HG03159 (cell line): ENCODE measurements around the gene GSTK1.
"Not testable (repeated sequence)": the region's sequence is repeated elsewhere in the genome, so short reads cannot be mapped to it uniquely, and the experiment has no call there.

Experiments
- ATAC-seq: cut with Tn5 transposase; IDR thresholded peaks from one replicate; pipeline ENCODE4 v1.9.1; 2021; ENCODE audit warnings: mild to moderate bottlenecking, moderate library complexity; ENCODE audit not compliant: unreplicated experiment

GSTK1 gene

DNA sequence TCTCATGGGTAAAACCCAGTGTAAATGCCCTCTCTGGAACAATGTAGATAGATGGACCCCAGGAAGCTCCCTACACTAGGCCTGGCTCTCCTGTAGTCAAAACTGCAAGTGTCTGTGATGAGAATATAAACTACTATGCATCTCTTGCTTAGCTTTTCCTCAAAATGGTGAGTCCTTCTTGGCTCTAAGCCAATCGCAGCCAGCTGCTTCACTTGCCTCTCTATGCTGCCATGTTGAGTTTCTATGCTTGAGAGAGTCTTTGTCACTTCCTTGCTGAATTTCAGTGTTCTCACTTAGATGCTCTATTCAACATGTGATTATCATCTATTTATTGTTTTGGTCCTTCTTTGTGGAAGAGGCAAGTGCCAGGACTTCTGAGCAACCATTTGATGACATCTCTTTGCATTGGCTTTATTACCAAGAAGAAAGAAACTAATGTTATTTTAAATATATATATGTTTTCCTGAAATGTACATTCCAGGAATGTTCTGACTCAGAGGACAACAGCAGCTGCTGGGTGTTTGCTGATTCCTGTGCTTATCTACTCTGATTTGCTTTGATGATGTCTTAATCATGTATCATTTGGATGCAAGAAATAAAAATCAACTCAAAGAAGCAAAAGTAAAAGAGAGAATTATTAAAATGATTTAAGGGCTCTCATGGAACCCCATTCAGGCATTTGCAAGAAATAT is 24.8 kb upstream of the GSTK1 start:
- ATAC-seq = no peak

DNA sequence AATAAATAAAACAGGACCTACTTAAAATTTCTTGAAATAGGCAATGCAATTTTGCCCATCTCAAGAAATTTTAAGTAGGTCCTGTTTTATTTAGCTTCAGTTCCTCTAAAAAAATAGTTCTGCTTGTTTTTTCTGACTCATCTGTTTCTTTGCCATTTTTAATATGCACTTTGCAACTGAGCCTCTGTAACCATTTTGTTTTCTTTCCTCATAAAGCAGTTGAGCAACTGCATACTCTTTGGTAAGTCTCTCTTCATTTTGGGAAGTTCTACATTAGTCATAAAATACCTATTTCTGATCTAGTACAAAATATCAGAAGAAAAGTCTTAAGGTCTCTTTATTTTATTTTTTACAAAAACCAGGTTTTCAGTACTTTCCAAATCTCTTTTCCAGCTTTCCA is 23.4 kb upstream of the GSTK1 start:
- no peak for ATAC-seq

DNA sequence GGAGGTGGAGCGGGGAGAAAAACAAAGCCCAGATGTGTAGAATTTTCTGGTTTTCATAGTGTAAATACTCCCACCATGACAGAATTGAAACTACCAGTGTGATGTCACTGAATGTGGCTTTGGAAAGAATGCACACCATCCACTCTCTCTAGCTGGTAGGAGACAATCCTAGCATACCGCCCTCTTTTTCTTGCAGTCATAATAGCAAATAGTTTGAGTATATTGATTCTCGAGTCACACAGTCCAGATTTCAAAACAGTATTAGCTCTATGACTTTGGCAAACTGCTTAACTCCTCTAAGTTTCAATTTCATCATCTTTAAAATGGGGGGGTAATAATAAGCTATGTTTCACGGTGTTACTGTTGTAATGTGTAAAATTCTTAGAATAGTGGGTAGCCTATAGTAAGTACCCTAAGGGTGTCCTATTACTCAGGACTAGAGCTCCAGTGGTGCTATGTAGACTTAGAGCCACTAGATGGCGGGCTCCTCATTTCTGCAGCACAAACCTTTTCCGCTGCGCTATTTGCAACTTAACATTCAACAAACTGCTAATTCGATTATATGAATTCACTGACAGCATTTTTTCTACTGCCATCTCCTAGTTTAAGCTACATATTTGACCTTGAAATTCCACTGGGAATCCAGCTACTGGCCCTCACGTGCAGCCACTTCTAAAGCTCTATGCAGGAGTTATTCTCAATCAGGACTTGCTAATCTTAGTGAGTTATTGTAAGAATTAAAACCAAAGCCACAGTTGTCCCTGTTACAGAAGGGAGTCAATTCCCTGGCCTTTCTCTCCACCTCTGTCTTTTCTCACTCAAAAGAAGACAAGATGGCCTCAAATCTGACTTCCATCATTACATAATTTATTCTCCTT is 22.7 kb upstream of the GSTK1 start:
- ATAC-seq = peak; percentile 91

DNA sequence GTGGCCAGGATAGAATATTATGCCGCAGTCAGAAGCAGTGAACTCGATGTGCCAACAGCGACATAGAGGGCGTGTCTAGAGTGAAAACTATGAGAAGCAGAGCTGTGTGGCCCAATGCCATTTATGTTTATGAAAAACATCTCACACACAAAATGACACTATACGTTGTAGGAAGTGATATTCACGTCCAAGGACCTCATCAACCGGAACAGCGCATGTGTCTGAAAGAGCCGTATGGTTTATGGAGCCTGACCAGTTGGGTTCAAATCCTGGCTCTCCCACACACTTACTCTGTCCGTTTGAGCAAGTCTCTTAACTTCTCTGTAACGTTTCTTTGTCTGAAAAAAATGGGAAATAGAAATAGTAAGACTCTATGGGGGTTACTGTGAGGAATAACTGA is 20.9 kb upstream of the GSTK1 start:
- no peak for ATAC-seq

DNA sequence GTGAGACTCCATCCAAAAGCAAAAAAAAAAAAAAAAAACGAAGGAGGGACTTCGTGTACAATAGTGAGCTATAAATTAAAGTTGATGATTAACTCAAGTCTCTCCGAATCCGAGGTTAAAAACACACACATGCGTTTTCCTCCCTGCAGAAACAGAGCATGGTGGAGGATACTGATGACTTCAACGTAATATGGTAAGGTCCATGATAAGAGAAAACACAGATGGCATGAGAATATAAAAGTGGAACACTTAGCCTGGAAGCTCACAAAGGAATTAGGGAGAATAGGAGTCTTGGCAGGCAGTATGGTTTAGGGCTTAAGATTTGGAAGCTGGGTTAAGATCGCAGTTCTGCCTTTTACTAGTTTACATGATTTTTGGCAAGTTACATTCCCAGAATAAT is 20.1 kb upstream of the GSTK1 start:
- ATAC-seq = no peak

DNA sequence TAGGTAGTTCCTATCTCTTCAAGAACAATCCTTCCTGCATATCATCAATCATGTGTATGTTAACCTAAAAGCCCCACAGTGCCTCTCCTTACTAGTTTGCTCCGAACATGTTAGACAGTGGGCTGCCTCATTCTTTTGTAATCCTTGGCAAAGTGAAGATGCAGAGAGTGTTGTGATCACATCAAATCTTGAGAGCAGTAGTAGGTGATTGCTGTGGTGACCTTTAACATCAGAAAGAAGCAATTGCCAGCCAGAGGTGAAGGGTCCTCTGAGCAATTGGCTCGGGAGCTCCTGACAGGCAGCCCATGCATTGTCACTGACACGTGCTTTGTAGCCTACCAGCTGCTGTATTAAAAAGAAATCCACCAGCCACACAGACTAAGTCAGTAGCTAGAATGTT is 19.6 kb upstream of the GSTK1 start:
- ATAC-seq = no peak

DNA sequence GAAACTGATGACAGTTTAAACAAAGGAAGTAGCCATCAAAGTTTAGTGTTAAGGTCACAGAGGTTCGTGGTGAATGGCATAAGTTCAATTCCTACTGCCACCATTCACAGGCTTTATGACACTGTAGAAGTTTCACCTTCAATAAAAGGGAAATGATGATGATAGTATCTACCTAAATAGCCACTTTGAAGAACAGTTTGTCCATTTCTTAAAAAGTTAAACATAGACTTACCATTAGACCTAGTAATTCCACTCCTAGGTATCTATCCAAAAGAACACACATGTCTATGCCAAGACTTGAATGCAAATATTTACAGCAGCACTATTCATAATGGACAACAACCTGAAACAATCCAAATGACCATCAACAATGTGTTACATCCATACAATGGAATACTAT is 18.9 kb upstream of the GSTK1 start:
- no peak for ATAC-seq

DNA sequence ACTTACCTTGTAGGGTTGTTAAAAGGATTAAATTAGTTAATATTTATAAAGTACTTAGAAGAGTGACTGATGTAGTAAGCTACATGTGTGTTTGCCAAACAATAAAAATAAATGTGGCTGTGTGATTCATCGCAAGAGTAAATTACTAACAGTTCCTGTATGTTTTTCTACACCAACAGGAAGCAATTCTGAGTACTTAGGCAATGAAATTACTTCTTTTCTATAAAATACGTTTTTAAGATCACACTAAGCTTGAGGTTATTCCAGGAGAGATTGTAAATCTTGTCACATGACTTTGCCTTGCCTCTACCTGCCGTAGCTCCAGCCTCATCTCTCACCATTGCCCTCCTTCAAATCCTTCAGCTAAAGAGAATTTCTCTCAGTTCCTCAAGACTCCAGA is 18.1 kb upstream of the GSTK1 start:
- ATAC-seq = no peak

DNA sequence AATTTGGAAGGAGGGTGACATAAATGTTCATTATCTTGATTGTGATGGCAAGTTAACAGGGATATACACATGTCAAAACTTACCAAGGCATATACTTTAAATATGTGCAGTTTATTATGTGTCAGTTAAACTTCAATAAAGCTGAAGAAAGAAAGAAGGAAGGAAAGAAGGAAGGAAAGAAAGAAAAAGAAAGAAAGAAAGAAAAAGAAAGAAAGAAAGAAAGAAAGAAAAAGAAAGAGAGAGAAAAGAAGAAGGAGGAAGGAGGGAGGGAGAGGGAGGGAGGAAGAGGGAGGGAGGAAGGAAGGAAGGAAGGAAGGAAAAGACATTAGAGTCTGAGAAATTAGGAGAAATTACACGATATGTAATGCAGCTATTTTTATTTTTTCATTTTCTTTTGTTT is 15.9 kb upstream of the GSTK1 start:
- ATAC-seq = no peak

DNA sequence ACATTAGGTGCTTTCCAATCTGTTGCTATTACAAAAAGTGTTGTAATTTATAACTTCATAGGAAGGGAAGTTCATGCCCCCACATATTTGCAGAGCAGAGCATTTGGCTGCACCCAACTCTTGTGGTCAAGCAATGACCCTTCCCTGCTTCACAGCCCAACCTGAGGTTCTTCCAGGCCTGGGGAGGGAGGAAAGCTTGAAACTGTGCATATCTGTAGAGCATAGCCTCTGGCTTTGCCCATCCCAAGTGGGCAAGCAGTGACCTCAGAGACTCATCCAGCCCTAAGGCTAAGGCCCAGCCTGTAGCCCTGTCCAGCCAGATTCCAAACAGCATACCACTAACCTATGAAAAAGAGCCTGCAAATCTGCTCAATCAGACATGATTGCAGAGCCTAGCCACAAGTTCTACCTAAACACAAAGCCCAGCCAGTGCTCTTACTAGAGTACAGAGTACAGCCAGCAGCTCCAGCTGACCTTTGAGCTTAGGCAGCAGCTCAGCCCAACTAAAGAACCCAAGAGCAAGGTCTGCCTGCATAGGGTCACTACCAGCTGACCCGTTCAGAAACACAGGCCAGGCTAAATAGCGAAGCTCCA is 14.4 kb upstream of the GSTK1 start:
- no peak for ATAC-seq

DNA sequence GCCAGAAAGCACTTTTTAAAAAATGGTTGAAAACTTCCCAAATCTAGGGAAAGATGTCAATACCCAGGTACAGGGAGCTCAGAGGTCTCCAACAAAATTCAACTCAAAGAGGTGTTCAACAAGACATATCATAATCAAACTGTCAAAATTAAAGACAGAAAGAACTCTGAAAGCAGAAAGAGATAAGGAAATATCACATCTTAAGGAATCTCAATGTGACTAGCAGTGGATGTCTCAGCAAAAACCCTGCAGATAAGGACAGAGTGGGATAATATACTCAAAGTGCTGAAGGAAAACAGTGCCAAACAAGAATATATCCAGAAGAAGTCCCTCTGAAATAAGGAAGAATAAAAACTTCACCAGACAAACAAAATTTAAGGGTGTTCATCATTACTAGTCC is 13.0 kb upstream of the GSTK1 start:
- no peak for ATAC-seq

DNA sequence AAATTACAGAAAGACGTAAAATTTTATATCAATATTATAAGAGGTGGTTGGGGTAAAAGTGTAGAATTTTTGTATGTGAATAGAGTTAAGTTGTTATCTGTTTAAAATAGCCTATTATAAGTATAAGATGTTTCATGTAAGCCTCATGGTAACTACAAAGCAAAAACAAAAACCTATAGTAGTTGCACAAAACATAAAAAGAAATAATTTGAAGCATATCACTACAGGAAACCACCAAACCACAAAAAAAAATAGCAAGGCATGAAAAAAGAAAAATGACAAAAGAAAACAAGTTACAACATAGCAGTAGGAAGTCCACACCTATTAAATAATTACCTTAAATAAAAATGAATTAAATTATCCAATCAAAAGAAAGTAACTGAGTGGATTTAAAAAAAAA is 12.4 kb upstream of the GSTK1 start:
- no peak for ATAC-seq

DNA sequence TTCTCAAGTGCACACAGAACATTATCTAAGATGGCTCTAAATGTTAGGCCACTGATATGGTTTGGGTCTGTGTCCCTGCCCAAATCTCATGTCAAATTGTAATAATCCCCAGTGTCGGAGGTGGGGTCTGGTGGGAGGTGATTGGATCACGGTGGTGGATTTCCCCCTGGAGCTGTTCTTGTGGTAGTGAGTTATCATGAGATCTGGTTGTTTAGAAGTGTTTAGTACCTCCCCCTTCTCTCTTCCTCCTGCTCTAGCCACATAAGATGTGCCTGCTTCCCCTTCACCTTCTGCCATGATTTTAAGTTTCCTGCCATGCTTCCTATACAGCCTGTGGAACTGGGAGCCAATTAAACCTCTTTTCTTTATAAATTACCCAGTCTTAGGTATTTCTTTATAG is 11.2 kb upstream of the GSTK1 start:
- no peak for ATAC-seq

DNA sequence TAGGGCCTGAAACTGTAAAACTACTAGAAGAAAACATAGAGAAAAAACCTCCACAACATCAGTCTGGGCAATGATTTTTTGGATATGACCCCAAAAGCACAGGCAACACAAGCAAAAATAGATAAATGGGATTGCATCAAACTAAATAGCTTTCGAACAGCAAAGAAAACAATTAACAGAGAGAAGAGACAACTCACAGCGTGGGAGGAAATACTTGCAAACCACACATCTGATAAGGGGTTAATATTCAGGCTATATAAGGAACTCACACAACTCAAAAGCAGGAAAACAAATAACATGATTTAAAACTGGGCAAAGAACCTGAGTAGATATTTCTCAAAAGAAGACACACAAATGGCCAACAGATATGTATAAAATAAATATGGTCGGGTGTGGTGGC is 7.7 kb upstream of the GSTK1 start:
- ATAC-seq = no peak

DNA sequence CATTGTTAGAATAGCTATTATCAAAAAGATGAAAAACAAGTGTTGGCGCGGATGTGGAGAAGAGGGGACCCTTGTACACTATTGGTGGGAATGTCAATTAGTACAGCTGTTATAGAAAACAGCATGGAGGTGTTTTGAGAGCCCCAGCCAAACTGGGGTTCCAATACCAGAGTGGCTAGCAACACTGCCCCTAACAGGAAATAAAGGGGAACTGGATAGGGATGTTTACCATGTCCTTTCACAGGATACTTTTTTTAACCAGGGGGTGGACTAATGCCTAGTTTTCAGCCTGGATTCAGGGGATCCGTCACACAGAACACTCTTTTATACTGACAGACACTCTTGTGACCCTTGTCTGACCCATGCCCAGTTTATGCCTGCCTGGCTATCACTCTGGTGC is 6.9 kb upstream of the GSTK1 start:
- peak; percentile 20 for ATAC-seq

DNA sequence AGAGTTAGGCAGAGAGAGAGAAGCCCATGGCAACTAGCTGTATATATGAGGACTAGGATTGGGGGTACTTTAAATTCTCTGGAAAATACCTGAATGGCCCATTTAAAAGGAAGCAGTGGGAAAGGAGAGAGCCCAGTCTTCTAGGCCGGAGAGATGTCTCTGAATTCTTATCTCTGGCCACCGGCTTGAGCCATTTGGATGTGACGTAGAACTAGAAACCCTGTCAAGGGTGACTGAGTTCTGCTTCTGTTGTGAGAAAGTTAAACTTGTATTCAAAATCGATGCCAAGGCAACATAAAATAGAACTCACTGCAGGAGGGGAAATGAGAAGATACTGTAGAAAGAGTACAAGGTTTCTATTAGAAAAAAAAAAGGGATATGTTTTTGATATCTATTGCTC is 6.3 kb upstream of the GSTK1 start:
- peak; percentile 81 for ATAC-seq

DNA sequence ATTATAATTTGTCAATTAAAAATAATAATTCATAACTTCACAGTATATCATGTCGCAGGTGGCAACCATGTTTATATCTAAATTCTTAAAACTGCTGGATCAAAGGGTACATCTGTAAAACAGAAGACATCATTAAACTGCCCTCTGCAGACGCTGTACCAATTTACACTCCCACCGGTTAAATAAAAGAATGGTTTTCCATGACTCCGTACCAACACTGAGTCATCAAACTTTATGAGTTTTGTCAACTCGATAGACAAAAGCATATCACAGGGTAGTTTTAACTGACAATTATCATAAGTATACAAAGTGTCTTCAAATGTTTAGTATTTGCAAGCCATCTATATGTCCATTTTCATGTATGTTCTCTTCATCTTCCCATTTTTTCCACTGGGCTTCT is 5.7 kb upstream of the GSTK1 start:
- no peak for ATAC-seq

DNA sequence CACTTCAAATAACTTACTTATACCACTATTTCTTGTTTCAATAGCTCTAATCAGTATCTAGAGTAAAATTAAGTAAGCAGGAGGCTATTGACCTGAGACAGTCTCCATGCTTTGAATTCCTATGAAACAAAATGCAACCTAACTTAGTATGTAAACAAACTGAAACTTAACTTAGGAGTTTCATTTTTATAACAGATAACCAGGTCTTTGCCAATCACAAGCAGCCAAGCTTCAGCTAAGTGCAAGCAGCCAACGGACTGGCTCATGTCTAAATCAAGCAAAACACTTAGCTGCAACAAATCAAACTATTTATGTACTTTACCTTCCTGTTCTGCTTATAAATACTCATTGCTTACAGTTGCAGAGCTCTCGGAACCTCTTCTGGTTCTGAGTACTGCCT is 4.4 kb upstream of the GSTK1 start:
- peak; percentile 41 for ATAC-seq

DNA sequence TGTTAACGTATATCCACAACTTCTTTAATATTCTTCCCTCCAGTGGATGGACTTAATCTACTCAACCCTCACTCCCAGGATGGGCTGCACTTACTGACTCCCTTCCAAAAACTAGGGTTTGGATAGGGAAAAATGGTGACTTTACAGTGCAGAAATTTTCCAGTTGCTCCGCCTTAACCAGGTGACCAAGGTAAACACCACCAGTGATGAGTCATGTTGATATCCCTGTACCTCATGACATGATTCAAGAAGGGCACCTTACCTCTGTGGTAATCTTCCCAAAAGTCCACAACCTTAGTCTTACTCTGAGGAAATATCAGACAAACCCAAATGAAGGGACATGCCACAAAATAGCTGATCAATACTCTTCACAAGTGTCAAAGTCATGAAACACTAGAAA is 3.5 kb upstream of the GSTK1 start:
- no peak for ATAC-seq

DNA sequence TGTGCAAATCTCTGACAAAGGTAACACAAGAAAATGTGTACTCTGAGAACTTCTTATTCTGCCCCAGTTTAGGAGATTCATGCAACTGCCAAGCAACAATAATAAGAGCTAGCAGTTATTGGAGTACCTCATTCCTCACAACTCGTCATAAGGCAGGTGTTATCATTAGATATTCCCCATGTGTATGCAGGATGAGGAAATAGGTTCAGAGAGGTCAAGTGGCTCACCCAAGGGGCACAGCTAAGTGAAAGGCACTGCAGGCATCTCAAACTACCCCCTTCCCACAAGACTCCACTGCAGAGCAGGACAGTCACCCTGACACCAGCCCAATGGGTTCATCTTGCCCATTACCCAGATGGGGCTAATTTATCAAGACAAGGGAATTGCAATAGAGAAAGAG is 1.3 kb upstream of the GSTK1 start:
- ATAC-seq = no peak

DNA sequence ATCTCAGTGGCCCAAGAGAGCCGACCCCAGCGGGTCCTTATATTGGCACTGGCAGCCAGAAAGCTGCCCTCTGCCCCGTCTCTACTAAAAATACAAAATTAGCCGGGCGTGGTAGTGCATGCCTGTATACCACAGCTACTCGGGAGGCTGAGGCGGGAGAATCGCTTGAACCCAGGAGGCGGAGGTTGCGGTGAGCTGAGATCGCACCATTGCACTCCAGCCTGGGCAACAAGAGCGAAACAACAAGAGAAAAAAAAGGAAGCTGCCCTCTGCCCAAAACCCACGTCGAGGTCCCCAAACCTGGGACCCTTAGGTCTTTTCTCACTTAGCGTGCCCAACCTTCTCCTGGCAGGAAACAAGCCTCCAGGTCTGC is 941 bp downstream of the GSTK1 start:
- ATAC-seq = not testable (repeated sequence)

DNA sequence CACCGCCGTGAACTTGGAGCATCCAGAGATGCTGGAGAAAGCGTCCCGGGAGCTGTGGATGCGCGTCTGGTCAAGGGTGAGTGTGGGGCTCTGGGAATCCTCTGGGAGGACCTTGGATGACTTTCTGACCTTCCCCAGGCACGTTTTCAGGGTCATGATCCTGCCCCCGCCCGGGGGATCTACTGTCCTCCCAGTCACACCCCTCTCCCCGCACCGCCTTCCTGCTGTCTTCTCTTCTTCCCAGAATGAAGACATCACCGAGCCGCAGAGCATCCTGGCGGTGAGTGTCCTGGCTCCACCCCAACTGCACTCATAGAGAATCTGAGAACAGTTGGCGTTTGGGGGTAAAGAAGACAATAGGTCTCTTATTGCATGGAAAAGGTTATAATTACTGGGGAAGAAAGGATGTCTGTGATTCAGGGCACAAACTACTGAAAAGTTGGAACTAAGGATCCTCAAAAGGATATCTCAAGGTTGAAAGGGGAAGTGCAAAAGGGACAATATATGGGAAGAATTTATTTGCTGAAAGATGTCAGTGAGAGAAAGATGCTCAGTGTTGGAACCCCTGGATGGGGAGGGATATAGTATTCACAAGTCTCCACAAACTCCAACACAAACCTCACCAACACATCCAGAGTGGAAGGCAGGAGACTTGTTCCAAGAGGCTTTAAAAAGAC is 1.9 kb downstream of the GSTK1 start:
- ATAC-seq = no peak
